ENCODE data around the gene LRRC51.
"Not testable (repeated sequence)": the region's sequence is repeated elsewhere in the genome, so short reads cannot be mapped to it uniquely, and the experiment has no call there.

LRRC51 gene

DNA sequence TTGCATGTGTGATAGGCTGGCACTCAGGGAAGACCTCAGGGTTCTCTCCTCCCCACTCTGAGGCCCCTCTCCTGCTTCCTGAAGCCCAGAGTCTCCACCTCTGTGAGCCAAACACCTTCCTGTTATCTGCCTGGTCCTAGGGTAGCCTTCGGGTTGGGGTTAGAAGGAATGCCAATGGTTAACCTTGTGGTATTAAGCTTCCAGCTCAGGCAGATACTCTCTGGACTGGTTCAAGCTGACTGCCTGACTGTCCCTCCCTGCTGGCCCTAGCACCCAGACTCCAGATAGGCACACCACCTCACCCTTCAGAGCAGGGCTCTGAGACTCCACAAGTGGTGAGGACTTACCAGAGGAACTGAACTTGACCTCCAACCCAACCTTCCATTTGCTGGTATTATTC lies 61.9 kb downstream of the LRRC51 start:
- not testable (repeated sequence) for DNase-seq

GRCh38 chr11:72144807-72145565 lies 64.3 kb downstream of the LRRC51 start:
- no peak for DNase-seq

Measured in MV-4-11 (cell line).